ENCODE measurements around the gene USP13.

The USP13 gene

GRCh38 chr3:179819379-179819778 is 166.5 kb downstream of the USP13 start:
- Histone ChIP-seq H3K36me3 (ENCODE audit: control insufficient read depth in 2 of 2, insufficient read depth in 2 of 2, low read length in 2 of 2) (no peaks in the 10 kb centered on the region), H3K9me3 (ENCODE audit: control insufficient read depth in 2 of 2, low read length in 2 of 2) (no peaks in the 10 kb centered on the region), H3K4me3 (ENCODE audit: low read length in 2 of 2) (no peak overlapping the region), H3K27me3 (ENCODE audit: control insufficient read depth in 1 of 2, insufficient read depth in 2 of 2, low read length in 2 of 2) (no peaks in the 10 kb centered on the region), H3K4me1 (ENCODE audit: control insufficient read depth, insufficient read depth, low read length) (no peaks in the 10 kb centered on the region), H3K9ac (ENCODE audit: low read length in 2 of 2) (no peak overlapping the region), H3K27ac (ENCODE audit: low read length) (no peak overlapping the region)

GRCh38 chr3:179822296-179822695 is 169.5 kb downstream of the USP13 start:
- Histone ChIP-seq H3K27me3 (ENCODE audit: control insufficient read depth in 1 of 2, insufficient read depth in 2 of 2, low read length in 2 of 2) (no peaks in the 10 kb centered on the region), H3K27ac (ENCODE audit: low read length) (no peak overlapping the region), H3K9ac (ENCODE audit: low read length in 2 of 2) (no peak overlapping the region), H3K4me1 (ENCODE audit: control insufficient read depth, insufficient read depth, low read length) (no peaks in the 10 kb centered on the region), H3K4me3 (ENCODE audit: low read length in 2 of 2) (no peak overlapping the region), H3K36me3 (ENCODE audit: control insufficient read depth in 2 of 2, insufficient read depth in 2 of 2, low read length in 2 of 2) (no peaks in the 10 kb centered on the region), H3K9me3 (ENCODE audit: control insufficient read depth in 2 of 2, low read length in 2 of 2) (no peaks in the 10 kb centered on the region)

GRCh38 chr3:179825527-179826246 is 172.8 kb downstream of the USP13 start:
- H3K4me1 ChIP-seq (ENCODE audit: control insufficient read depth, insufficient read depth, low read length) = no peaks in the 10 kb centered on the region
- no peaks in the 10 kb centered on the region for H3K36me3 ChIP-seq (ENCODE audit: control insufficient read depth in 2 of 2, insufficient read depth in 2 of 2, low read length in 2 of 2)
- H3K27ac ChIP-seq (ENCODE audit: low read length) = no peak overlapping the region
- no peaks in the 10 kb centered on the region for H3K9me3 ChIP-seq (ENCODE audit: control insufficient read depth in 2 of 2, low read length in 2 of 2)
- H3K9ac ChIP-seq (ENCODE audit: low read length in 2 of 2) = no peak overlapping the region
- H3K4me3 ChIP-seq (ENCODE audit: low read length in 2 of 2) = no peak overlapping the region
- H3K27me3 ChIP-seq (ENCODE audit: control insufficient read depth in 1 of 2, insufficient read depth in 2 of 2, low read length in 2 of 2) = no peaks in the 10 kb centered on the region

GRCh38 chr3:179826247-179826637 is 173.4 kb downstream of the USP13 start:
- no peak overlapping the region for H3K27ac ChIP-seq (ENCODE audit: low read length)
- no peaks in the 10 kb centered on the region for H3K36me3 ChIP-seq (ENCODE audit: control insufficient read depth in 2 of 2, insufficient read depth in 2 of 2, low read length in 2 of 2)
- H3K27me3 ChIP-seq (ENCODE audit: control insufficient read depth in 1 of 2, insufficient read depth in 2 of 2, low read length in 2 of 2) = no peaks in the 10 kb centered on the region
- no peaks in the 10 kb centered on the region for H3K9me3 ChIP-seq (ENCODE audit: control insufficient read depth in 2 of 2, low read length in 2 of 2)
- no peak overlapping the region for H3K9ac ChIP-seq (ENCODE audit: low read length in 2 of 2)
- no peaks in the 10 kb centered on the region for H3K4me1 ChIP-seq (ENCODE audit: control insufficient read depth, insufficient read depth, low read length)
- H3K4me3 ChIP-seq (ENCODE audit: low read length in 2 of 2) = no peak overlapping the region

GRCh38 chr3:179828738-179829137 is 175.9 kb downstream of the USP13 start:
- H3K4me1 ChIP-seq (ENCODE audit: control insufficient read depth, insufficient read depth, low read length) = no peaks in the 10 kb centered on the region
- peaks cover 3% of the 10 kb centered on the region in 2 donors for H3K27me3 ChIP-seq (ENCODE audit: control insufficient read depth in 1 of 2, insufficient read depth in 2 of 2, low read length in 2 of 2)
- no peaks in the 10 kb centered on the region for H3K36me3 ChIP-seq (ENCODE audit: control insufficient read depth in 2 of 2, insufficient read depth in 2 of 2, low read length in 2 of 2)
- no peak overlapping the region for H3K27ac ChIP-seq (ENCODE audit: low read length)
- H3K4me3 ChIP-seq (ENCODE audit: low read length in 2 of 2) = no peak overlapping the region
- H3K9me3 ChIP-seq (ENCODE audit: control insufficient read depth in 2 of 2, low read length in 2 of 2) = no peaks in the 10 kb centered on the region
- H3K9ac ChIP-seq (ENCODE audit: low read length in 2 of 2) = no peak overlapping the region

- Histone ChIP-seq H3K27ac (ENCODE audit: low read length) (no peak overlapping the region), H3K9me3 (ENCODE audit: control insufficient read depth in 2 of 2, low read length in 2 of 2) (no peaks in the 10 kb centered on the region), H3K4me3 (ENCODE audit: low read length in 2 of 2) (no peak overlapping the region), H3K4me1 (ENCODE audit: control insufficient read depth, insufficient read depth, low read length) (no peaks in the 10 kb centered on the region), H3K27me3 (ENCODE audit: control insufficient read depth in 1 of 2, insufficient read depth in 2 of 2, low read length in 2 of 2) (peaks cover 3% of the 10 kb centered on the region in 2 donors), H3K36me3 (ENCODE audit: control insufficient read depth in 2 of 2, insufficient read depth in 2 of 2, low read length in 2 of 2) (no peaks in the 10 kb centered on the region), H3K9ac (ENCODE audit: low read length in 2 of 2) (no peak overlapping the region)
Measured at GRCh38 chr3:179829401-179829800, 176.6 kb downstream of the USP13 start.

- no peaks in the 10 kb centered on the region for H3K9me3 ChIP-seq (ENCODE audit: control insufficient read depth in 2 of 2, low read length in 2 of 2)
- H3K36me3 ChIP-seq (ENCODE audit: control insufficient read depth in 2 of 2, insufficient read depth in 2 of 2, low read length in 2 of 2) = no peaks in the 10 kb centered on the region
- no peak overlapping the region for H3K9ac ChIP-seq (ENCODE audit: low read length in 2 of 2)
- no peaks in the 10 kb centered on the region for H3K4me1 ChIP-seq (ENCODE audit: control insufficient read depth, insufficient read depth, low read length)
- H3K27me3 ChIP-seq (ENCODE audit: control insufficient read depth in 1 of 2, insufficient read depth in 2 of 2, low read length in 2 of 2) = peaks cover 3% of the 10 kb centered on the region in 2 donors
- no peak overlapping the region for H3K27ac ChIP-seq (ENCODE audit: low read length)
- no peak overlapping the region for H3K4me3 ChIP-seq (ENCODE audit: low read length in 2 of 2)
Measured at GRCh38 chr3:179832333-179832854, 179.6 kb downstream of the USP13 start.

- H3K36me3 ChIP-seq (ENCODE audit: control insufficient read depth in 2 of 2, insufficient read depth in 2 of 2, low read length in 2 of 2) = no peaks in the 10 kb centered on the region
- H3K27me3 ChIP-seq (ENCODE audit: control insufficient read depth in 1 of 2, insufficient read depth in 2 of 2, low read length in 2 of 2) = peaks cover 3% of the 10 kb centered on the region in 2 donors
- no peak overlapping the region for H3K27ac ChIP-seq (ENCODE audit: low read length)
- H3K4me1 ChIP-seq (ENCODE audit: control insufficient read depth, insufficient read depth, low read length) = no peaks in the 10 kb centered on the region
- no peak overlapping the region for H3K9ac ChIP-seq (ENCODE audit: low read length in 2 of 2)
- H3K9me3 ChIP-seq (ENCODE audit: control insufficient read depth in 2 of 2, low read length in 2 of 2) = no peaks in the 10 kb centered on the region
- no peak overlapping the region for H3K4me3 ChIP-seq (ENCODE audit: low read length in 2 of 2)
Measured at GRCh38 chr3:179833294-179833693, 180.5 kb downstream of the USP13 start.

- Histone ChIP-seq H3K4me1 (ENCODE audit: control insufficient read depth, insufficient read depth, low read length) (no peaks in the 10 kb centered on the region), H3K27me3 (ENCODE audit: control insufficient read depth in 1 of 2, insufficient read depth in 2 of 2, low read length in 2 of 2) (peaks cover 0 to 3% of the 10 kb centered on the region in 2 donors), H3K36me3 (ENCODE audit: control insufficient read depth in 2 of 2, insufficient read depth in 2 of 2, low read length in 2 of 2) (no peaks in the 10 kb centered on the region), H3K27ac (ENCODE audit: low read length) (no peak overlapping the region), H3K9me3 (ENCODE audit: control insufficient read depth in 2 of 2, low read length in 2 of 2) (no peaks in the 10 kb centered on the region), H3K9ac (ENCODE audit: low read length in 2 of 2) (no peak overlapping the region), H3K4me3 (ENCODE audit: low read length in 2 of 2) (no peak overlapping the region)
Measured at GRCh38 chr3:179837374-179837773, 184.5 kb downstream of the USP13 start.

Data from stomach smooth muscle (tissue), 2 donors.